A549 (cell line): Measurements from ENCODE around the gene ENTHD1.

Experiments used
- NFE2L2 ChIP-seq: fragments of 150-350 bp; conservative IDR thresholded peaks from 2 replicates; pipeline ENCODE4 v1.6.1; 2014; ENCODE audit warnings: low read length
- TF ChIP-seq, protein P1 (sequence below): fragments of >200 bp; sonication (Bioruptor Twin); formaldehyde crosslinking; IDR thresholded peaks from 3 replicates; pipeline ENCODE4 v1.5.1; 2016
- TF ChIP-seq, protein P2 (sequence below): fragments of 250-450 bp; sonication (Bioruptor Pico); IDR thresholded peaks from 2 replicates; pipeline ENCODE4 v1.5.0; 2020; ENCODE audit warnings: low read depth, mild to moderate bottlenecking, moderate library complexity

DNA sequence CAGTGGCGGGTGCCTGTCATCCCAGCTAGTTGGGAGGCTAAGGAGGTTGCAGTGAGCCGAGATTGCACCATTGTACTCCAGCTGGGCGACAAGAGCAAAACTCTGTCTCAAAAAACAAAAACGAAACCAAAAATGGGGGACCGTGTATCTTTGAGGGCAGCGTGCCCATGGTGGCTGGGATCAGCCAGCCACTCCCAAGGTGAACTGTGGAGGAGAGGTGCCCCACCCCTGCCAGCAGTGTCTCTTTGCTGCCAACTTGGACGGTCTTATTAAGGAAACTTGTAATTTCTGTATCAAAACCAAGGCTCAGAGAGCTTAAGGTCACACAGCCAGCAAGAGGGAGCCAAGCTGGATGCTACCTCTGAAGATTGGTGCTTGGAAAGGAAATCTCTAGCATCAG lies 175.4 kb downstream of the ENTHD1 start:
- TF ChIP-seq NFE2L2 = no peak
- TF ChIP-seq, protein P1, sequence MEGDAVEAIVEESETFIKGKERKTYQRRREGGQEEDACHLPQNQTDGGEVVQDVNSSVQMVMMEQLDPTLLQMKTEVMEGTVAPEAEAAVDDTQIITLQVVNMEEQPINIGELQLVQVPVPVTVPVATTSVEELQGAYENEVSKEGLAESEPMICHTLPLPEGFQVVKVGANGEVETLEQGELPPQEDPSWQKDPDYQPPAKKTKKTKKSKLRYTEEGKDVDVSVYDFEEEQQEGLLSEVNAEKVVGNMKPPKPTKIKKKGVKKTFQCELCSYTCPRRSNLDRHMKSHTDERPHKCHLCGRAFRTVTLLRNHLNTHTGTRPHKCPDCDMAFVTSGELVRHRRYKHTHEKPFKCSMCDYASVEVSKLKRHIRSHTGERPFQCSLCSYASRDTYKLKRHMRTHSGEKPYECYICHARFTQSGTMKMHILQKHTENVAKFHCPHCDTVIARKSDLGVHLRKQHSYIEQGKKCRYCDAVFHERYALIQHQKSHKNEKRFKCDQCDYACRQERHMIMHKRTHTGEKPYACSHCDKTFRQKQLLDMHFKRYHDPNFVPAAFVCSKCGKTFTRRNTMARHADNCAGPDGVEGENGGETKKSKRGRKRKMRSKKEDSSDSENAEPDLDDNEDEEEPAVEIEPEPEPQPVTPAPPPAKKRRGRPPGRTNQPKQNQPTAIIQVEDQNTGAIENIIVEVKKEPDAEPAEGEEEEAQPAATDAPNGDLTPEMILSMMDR = no peak
- TF ChIP-seq, protein P2, sequence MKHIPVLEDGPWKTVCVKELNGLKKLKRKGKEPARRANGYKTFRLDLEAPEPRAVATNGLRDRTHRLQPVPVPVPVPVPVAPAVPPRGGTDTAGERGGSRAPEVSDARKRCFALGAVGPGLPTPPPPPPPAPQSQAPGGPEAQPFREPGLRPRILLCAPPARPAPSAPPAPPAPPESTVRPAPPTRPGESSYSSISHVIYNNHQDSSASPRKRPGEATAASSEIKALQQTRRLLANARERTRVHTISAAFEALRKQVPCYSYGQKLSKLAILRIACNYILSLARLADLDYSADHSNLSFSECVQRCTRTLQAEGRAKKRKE (CRISPR knock-in tag) = no peak
